H1 (cell line): ENCODE data around the gene RNPEPL1.

Experiments
- BCL11A ChIP-seq, 2 experiments: IDR thresholded peaks; one replicate each; pipeline ENCODE4 v1.6.1; 2011; ENCODE audit warnings: low read depth in 2 of 2, low read length in 2 of 2, mild to moderate bottlenecking in 2 of 2
- CREB1 ChIP-seq: IDR thresholded peaks from 2 replicates; pipeline ENCODE4 v1.6.1; 2012; ENCODE audit warnings: inconsistent platforms
- CTCF ChIP-seq, 3 experiments: IDR thresholded peaks; 1 replicate in 2 of 3; 2 replicates in 1 of 3; pipeline versions ENCODE4 v1.5.1 to v1.6.1; 2011; ENCODE audit warnings: low read length in 3 of 3, mild to moderate bottlenecking in 3 of 3, inconsistent platforms in 2 of 3, low read depth in 1 of 3, moderate library complexity in 1 of 3; ENCODE audit not compliant: insufficient read depth in 1 of 3; ENCODE audit errors: control extremely low read depth in 1 of 3
- EP300 ChIP-seq, 2 experiments: IDR thresholded peaks; 1 replicate in 1 of 2; 2 replicates in 1 of 2; pipeline ENCODE4 v1.6.1; 2011 to 2012; ENCODE audit warnings: low read depth in 2 of 2, low read length in 2 of 2, mild to moderate bottlenecking in 2 of 2, borderline replicate concordance in 1 of 2, inconsistent platforms in 1 of 2, moderate library complexity in 1 of 2
- GTF2F1 ChIP-seq: IDR thresholded peaks from 2 replicates; pipeline ENCODE4 v1.6.1; 2012; ENCODE audit warnings: low read depth, low read length, improper control_type of control experiment, borderline replicate concordance
- HDAC2 ChIP-seq, 2 experiments: fragments of 300-600 bp in 1 of 2; sonication (generic) in 1 of 2; IDR thresholded peaks; 2 replicates each; pipeline ENCODE4 v1.6.1; 2011 to 2012; ENCODE audit warnings: low read depth in 2 of 2, low read length in 2 of 2, mild to moderate bottlenecking in 2 of 2, moderate library complexity in 2 of 2, borderline replicate concordance in 1 of 2, inconsistent platforms in 1 of 2
- MAX ChIP-seq: IDR thresholded peaks from 2 replicates; pipeline ENCODE4 v1.6.1; 2012; ENCODE audit warnings: inconsistent platforms
- NRF1 ChIP-seq: IDR thresholded peaks from 2 replicates; pipeline ENCODE4 v1.6.1; 2011; ENCODE audit warnings: mild to moderate bottlenecking, low read depth, low read length, improper control_type of control experiment
- POLR2AphosphoS5 ChIP-seq: IDR thresholded peaks from 2 replicates; pipeline ENCODE4 v1.6.1; 2011; ENCODE audit warnings: low read depth, low read length
- RFX5 ChIP-seq: IDR thresholded peaks from 2 replicates; pipeline ENCODE4 v1.6.1; 2011; ENCODE audit warnings: low read depth, low read length, improper control_type of control experiment, borderline replicate concordance
- RXRA ChIP-seq: IDR thresholded peaks from 2 replicates; pipeline ENCODE4 v1.6.1; 2011; ENCODE audit warnings: low read depth, mild to moderate bottlenecking, low read length, moderate library complexity; ENCODE audit not compliant: insufficient read depth
- SAP30 ChIP-seq: fragments of 300-600 bp; sonication (generic); IDR thresholded peaks from 2 replicates; pipeline ENCODE4 v1.7.1; 2012; ENCODE audit warnings: low read length, moderate library complexity, mild to moderate bottlenecking, inconsistent platforms; ENCODE audit not compliant: insufficient read depth, insufficient replicate concordance
- TAF1 ChIP-seq: IDR thresholded peaks from 2 replicates; pipeline ENCODE4 v1.6.1; 2011; ENCODE audit warnings: mild to moderate bottlenecking, low read depth, low read length
- USF2 ChIP-seq: IDR thresholded peaks from 2 replicates; pipeline ENCODE4 v1.6.1; 2011; ENCODE audit warnings: low read length, improper control_type of control experiment

- no peak for TF ChIP-seq MAX
- TF ChIP-seq CTCF (IDR thresholded peaks at IDR 0.05; ENCODE audit: control extremely low read depth in 1 of 3, insufficient read depth in 1 of 3, low read depth in 1 of 3, low read length in 3 of 3): peak in 2 of 3 experiments; percentile 82 to 86; a peak in 3 of 4 replicates
- TF ChIP-seq EP300 (IDR thresholded peaks at IDR 0.05; ENCODE audit: borderline replicate concordance in 1 of 2, low read depth in 2 of 2, low read length in 2 of 2): no peak
- TF ChIP-seq TAF1: no peak
- TF ChIP-seq BCL11A (IDR thresholded peaks at IDR 0.05; ENCODE audit: low read depth in 2 of 2, low read length in 2 of 2): no peak
- TF ChIP-seq POLR2AphosphoS5: no peak
- TF ChIP-seq NRF1: no peak
- no peak for TF ChIP-seq USF2
- no peak for TF ChIP-seq CREB1
- TF ChIP-seq RXRA: no peak
- TF ChIP-seq SAP30: no peak
- no peak for TF ChIP-seq HDAC2 (IDR thresholded peaks at IDR 0.05; ENCODE audit: borderline replicate concordance in 1 of 2, low read depth in 2 of 2, low read length in 2 of 2)
- TF ChIP-seq RFX5: no peak
- TF ChIP-seq GTF2F1: no peak
These were observed 27.2 kb downstream of the RNPEPL1 start for GRCh38 chr2:240595381-240596079.
